HPDE6-E6E7 (cell line): Measurements from ENCODE around the gene FBXL17.

Experiments used
- DNase-seq: peaks from one replicate; pipeline ENCODE4 v3.0.0; 2011; ENCODE audit warnings: missing footprints; ENCODE audit errors: extremely low spot score

The FBXL17 gene

DNA sequence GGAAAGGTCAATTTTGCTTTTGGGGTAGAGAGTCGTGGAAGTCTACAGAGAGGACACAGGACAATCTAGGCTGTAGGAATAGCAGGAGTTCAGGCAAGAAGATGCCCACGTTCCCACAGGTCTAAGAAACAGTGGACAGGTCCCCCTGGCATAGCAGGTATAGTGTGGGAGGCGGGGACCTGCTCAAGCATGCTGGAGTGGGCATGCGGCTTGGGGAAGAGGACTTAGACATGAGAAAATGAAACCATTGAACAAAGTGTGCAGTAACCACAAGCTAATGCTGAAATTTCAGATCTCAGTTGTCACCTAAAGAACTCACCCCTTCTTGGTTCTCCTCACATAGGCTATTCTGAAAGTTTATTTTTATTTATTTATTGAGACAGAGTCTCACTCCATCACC, 568.3 kb downstream of the FBXL17 start:
- DNase-seq: no peak

DNA sequence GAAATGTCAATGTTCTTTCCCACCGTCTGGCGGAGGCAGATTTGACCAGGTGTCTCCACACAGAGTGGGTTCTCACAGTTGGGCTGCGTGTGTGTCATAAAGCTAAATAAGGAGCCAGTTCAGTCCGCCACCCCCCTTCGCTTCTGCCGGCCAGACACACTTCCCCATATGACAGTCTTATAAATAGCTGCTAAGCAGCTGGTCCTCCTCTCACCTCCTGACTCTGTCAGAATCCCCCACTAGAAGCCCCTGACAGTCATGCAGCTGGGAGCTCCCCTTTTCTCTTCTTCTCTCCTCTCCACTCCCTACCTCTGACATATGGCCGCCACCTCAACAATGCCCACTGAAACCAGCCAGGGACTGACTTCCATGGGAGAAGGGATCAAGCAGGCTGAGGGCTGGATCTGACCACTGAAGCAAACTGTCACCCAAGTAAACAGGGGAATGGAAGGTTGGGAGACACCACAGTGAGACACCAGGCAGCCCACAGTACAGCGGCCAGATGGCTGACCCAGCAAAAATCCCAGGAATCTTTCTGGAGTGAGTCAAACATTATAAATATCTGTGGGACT, 569.2 kb downstream of the FBXL17 start:
- DNase-seq: no peak

DNA sequence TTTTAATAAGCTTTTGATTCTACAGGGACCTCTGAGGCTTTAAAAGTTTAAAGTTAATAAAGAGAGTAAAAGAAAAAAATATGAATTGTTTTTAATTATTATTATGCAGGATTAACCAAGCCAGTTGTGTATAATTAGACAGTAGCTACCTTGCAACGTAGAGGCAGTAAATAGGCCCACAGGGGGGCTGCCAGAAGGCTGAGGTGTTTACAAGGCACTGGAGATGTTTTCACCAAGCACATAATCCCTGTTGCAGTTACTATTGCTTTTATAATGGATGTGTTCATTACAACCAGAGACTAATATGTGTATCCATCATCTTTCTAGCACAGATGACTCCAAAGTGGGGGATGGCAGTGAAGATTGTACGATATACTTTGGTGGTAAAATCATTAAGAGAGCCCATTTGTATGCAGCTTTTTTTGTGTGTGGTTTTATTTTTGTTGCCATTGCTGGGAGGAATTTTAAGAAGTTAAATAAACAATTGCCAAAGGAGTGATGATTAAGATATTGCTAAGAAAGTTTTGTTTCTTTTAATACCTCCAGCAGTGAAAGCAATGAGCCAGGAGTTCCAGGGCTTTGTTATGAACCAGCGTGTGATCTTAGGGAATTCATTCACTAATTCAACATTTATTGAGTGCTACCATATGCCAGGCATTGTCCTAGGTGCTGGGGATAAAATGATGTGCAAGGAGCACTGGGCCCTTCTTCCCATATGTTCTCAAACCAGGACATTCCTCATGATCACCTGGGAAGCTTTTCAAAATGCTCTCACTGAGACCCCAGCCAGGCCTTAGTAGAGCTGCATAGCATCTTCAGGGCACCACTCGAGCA, 572.5 kb downstream of the FBXL17 start:
- no peak for DNase-seq
